DOHH2 (cell line): ENCODE results near the gene UBXN7.

ENCODE experiments used
- H3F3A ChIP-seq: fragments of 200-600 bp; sonication (generic), shearing (Covaris generic); 2 replicates; pipeline ENCODE4 v1.6.0; 2016; ENCODE audit warnings: antibody characterized with exemption, mild to moderate bottlenecking; ENCODE audit not compliant: control insufficient read depth, insufficient read depth
- H3K27ac ChIP-seq: fragments of 200-600 bp; sonication (generic); 2 replicates; pipeline ENCODE4 v1.5.1; 2014; ENCODE audit warnings: low read depth, mild to moderate bottlenecking, low read length, moderate library complexity
- H3K27me3 ChIP-seq: fragments of 200-600 bp; sonication (generic); 2 replicates; pipeline ENCODE4 v1.6.1; 2014; ENCODE audit warnings: mild to moderate bottlenecking, low read length, mixed read lengths; ENCODE audit not compliant: control insufficient read depth
- H3K36me3 ChIP-seq: fragments of 200-600 bp; sonication (generic); 2 replicates; pipeline ENCODE4 v1.6.1; 2014; ENCODE audit warnings: mild to moderate bottlenecking, low read length, moderate library complexity, mixed read lengths; ENCODE audit not compliant: control insufficient read depth
- H3K4me1 ChIP-seq: fragments of 200-600 bp; sonication (generic); 2 replicates; pipeline ENCODE4 v1.6.1; 2014; ENCODE audit warnings: mild to moderate bottlenecking, low read length, mixed read lengths; ENCODE audit not compliant: control insufficient read depth
- H3K4me2 ChIP-seq: fragments of 200-600 bp; sonication (generic); 2 replicates; pipeline ENCODE4 v1.6.0; 2014; ENCODE audit warnings: mild to moderate bottlenecking, low read length, moderate library complexity
- H3K4me3 ChIP-seq: fragments of 200-600 bp; sonication (generic); 2 replicates; pipeline ENCODE4 v1.5.1; 2014; ENCODE audit warnings: mild to moderate bottlenecking, low read length, mixed read lengths
- H3K79me2 ChIP-seq: fragments of 200-600 bp; sonication (generic); 2 replicates; pipeline ENCODE4 v1.6.1; 2014; ENCODE audit warnings: mild to moderate bottlenecking, low read length, mixed read lengths; ENCODE audit not compliant: control insufficient read depth
- H3K9me2 ChIP-seq: fragments of 200-600 bp; sonication (generic); replicated peaks from 2 replicates; pipeline ENCODE4 v1.6.1; 2014; ENCODE audit warnings: mild to moderate bottlenecking, low read length, mixed read lengths; ENCODE audit not compliant: control insufficient read depth
- H3K9me3 ChIP-seq: fragments of 200-600 bp; sonication (generic); 2 replicates; pipeline ENCODE4 v1.6.1; 2014; ENCODE audit warnings: antibody characterized with exemption, low read length, mixed read lengths; ENCODE audit not compliant: control insufficient read depth, insufficient read depth
- H4K20me1 ChIP-seq: fragments of 200-600 bp; sonication (generic); 2 replicates; pipeline ENCODE4 v1.6.0; 2014; ENCODE audit warnings: low read depth, mild to moderate bottlenecking, antibody characterized with exemption, low read length, moderate library complexity; ENCODE audit not compliant: control insufficient read depth, insufficient read depth
- CTCF ChIP-seq: fragments of 200-600 bp; sonication (generic); IDR thresholded peaks from one replicate; pipeline ENCODE4 v1.5.1; 2014; ENCODE audit warnings: antibody characterized with exemption, mild to moderate bottlenecking, low read depth, low read length; ENCODE audit not compliant: poor library complexity, severe bottlenecking
- EZH2phosphoT487 ChIP-seq: fragments of 200-600 bp; sonication (generic); IDR thresholded peaks from 2 replicates; pipeline ENCODE4 v1.6.1; 2017; ENCODE audit warnings: borderline replicate concordance, mild to moderate bottlenecking, antibody characterized with exemption, low read length, moderate library complexity, mixed read lengths

The UBXN7 gene

DNA sequence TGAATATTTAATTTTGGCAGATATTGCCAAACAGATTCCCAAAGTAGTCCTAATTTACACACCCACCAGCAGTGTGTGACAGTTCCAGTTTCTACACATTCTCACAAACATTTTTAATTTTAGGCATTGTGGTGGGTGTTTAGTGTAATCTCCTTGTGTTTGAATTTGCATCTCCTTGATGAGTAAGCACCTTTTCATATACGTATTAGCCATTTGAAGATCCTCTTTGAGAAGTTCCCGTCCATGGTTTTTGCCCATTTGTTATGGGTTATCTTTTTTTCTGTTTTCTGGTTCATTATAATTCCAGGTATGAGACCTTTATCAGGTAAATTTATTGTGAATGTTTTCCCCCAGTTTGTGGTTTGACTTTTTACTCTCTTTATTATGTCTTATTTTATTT lies 91.8 kb downstream of the UBXN7 start:
- H3F3A ChIP-seq = no peaks in the 10 kb centered on the region
- TF ChIP-seq CTCF = no peak
- H3K9me3 ChIP-seq = no peaks in the 10 kb centered on the region
- H3K79me2 ChIP-seq = no peaks in the 10 kb centered on the region
- no peaks in the 10 kb centered on the region for H3K36me3 ChIP-seq
- H3K4me2 ChIP-seq = no peak overlapping the region
- no peaks in the 10 kb centered on the region for H3K27me3 ChIP-seq
- H3K4me1 ChIP-seq = peaks cover 10% of the 10 kb centered on the region
- H4K20me1 ChIP-seq = no peaks in the 10 kb centered on the region
- no peaks in the 10 kb centered on the region for H3K9me2 ChIP-seq
- no peak overlapping the region for H3K27ac ChIP-seq
- no peak overlapping the region for H3K4me3 ChIP-seq

- Histone ChIP-seq H3K4me2 (no peak overlapping the region), H3K36me3 (no peaks in the 10 kb centered on the region), H3K9me3 (no peaks in the 10 kb centered on the region), H3K9me2 (no peaks in the 10 kb centered on the region), H3F3A (no peaks in the 10 kb centered on the region), H4K20me1 (no peaks in the 10 kb centered on the region), H3K27me3 (no peaks in the 10 kb centered on the region), H3K27ac (no peak overlapping the region), H3K4me3 (no peak overlapping the region), H3K79me2 (no peaks in the 10 kb centered on the region), H3K4me1 (peaks cover 3% of the 10 kb centered on the region)
- TF ChIP-seq CTCF = no peak
- no peak for TF ChIP-seq EZH2phosphoT487
Measured at GRCh38 chr3:196339493-196340254, 92.6 kb downstream of the UBXN7 start.

DNA sequence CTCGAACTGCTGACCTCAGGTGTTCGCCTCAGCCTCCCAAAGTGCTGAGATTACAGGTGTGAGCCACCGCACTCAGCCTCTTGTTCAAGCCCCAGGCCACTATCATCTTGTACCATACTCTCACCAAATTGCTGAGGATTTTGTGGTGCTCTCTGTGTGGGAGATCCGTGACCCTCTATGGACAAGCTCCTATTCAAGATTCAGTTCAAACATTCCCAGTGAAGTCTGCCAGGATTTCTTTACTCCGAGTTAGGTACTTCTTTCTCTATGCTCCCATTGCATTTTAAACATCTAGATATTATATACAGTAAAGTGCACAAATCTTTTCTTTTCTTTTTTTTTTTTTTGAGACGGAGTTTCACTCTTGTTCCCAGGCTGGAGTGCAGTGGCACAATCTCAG lies 93.2 kb downstream of the UBXN7 start:
- no peaks in the 10 kb centered on the region for H3K9me3 ChIP-seq
- no peak overlapping the region for H3K4me2 ChIP-seq
- TF ChIP-seq EZH2phosphoT487 = no peak
- no peak for TF ChIP-seq CTCF
- H3F3A ChIP-seq = no peaks in the 10 kb centered on the region
- no peaks in the 10 kb centered on the region for H3K4me1 ChIP-seq
- no peaks in the 10 kb centered on the region for H3K27me3 ChIP-seq
- H3K27ac ChIP-seq = no peak overlapping the region
- H3K36me3 ChIP-seq = no peaks in the 10 kb centered on the region
- H3K9me2 ChIP-seq = no peaks in the 10 kb centered on the region
- H4K20me1 ChIP-seq = no peaks in the 10 kb centered on the region
- no peak overlapping the region for H3K4me3 ChIP-seq
- H3K79me2 ChIP-seq = no peaks in the 10 kb centered on the region
